A549 treated with GW870086 at 1 μM for 4 hours (cell line): ENCODE measurements around the gene UFSP2. TPM values are rescaled to one million over a fixed set of nuclear protein-coding genes. Genes with fewer than 3 reads are reported as not detected.

ENCODE experiments used
- total RNA-seq: library from RNA; stranded (reverse); fragments of 200-300 nt; extraction: Qiagen RNA extraction; gene quantifications from 5 replicates; pipeline ENCODE4 v1.2.3, GENCODE V29; 2022; ENCODE audit warnings: low read depth

The UFSP2 gene
- 11.9 to 18.7 TPM (median 13.9 TPM) in 5 replicates for total RNA-seq

GRCh38 chr4:185425647-185426352 is at the start of gene UFSP2:
Gene UFSP2, minus strand, starts transcription at chr4:185425964. Its CDS starts 96 bp downstream, at chr4:185425868.

GRCh38 chr4:185471235-185472102 is 45.7 kb upstream of the UFSP2 start, which contains the start of gene CCDC110:
Gene CCDC110, minus strand, starts transcription at chr4:185471733. Its CDS starts 50 bp downstream, at chr4:185471683.

GRCh38 chr4:185396724-185397385 is 28.9 kb downstream of the UFSP2 start, which contains the start of gene ANKRD37:
Gene ANKRD37, plus strand, starts transcription at chr4:185396841. Its CDS starts 83 bp downstream, at chr4:185396924.

GRCh38 chr4:185395238-185395955 is 30.4 kb downstream of the UFSP2 start, which contains the start of gene LRP2BP:
Gene LRP2BP, minus strand, starts transcription at chr4:185395924. Its CDS starts 17,738 bp downstream, at chr4:185378186.

Other genes with a start within 250 kb of the UFSP2 start
- gene CFAP97, start 222.0 kb downstream of the UFSP2 start, total RNA-seq: 7.5 to 12.6 TPM (median 12.2 TPM) in 5 replicates
- gene SNX25, start 216.4 kb downstream of the UFSP2 start, total RNA-seq: 6.1 to 7.6 TPM (median 7.5 TPM) in 5 replicates
- 0.06 to 0.31 TPM (median 0.14 TPM) in 5 replicates for gene LRP2BP, start 30.0 kb downstream of the UFSP2 start, total RNA-seq
- gene ANKRD37, start 29.1 kb downstream of the UFSP2 start, total RNA-seq: 2.7 to 3.9 TPM (median 3.1 TPM) in 5 replicates
- gene CCDC110, start 45.8 kb upstream of the UFSP2 start, total RNA-seq: not detected in 5 replicates
- gene PDLIM3, start 109.5 kb upstream of the UFSP2 start, total RNA-seq: 0.12 to 0.73 TPM (median 0.29 TPM) in 4 of 5 replicates, not detected in the other